ACC112 (cell line): ENCODE data around the gene RAB31.
"Not testable (repeated sequence)": the region's sequence is repeated elsewhere in the genome, so short reads cannot be mapped to it uniquely, and the experiment has no call there.

Source experiments
- H2AFZ ChIP-seq: fragments of 200-600 bp; sonication (generic); one replicate; pipeline ENCODE4 v1.6.0; 2017; ENCODE audit warnings: antibody characterized with exemption, low read length; ENCODE audit not compliant: unreplicated experiment
- H3K27ac ChIP-seq: fragments of 200-600 bp; sonication (generic); 2 replicates; pipeline ENCODE4 v1.5.1; 2014; ENCODE audit warnings: low read depth, mild to moderate bottlenecking, antibody characterized with exemption, low read length, moderate library complexity
- H3K27me3 ChIP-seq: fragments of 200-600 bp; sonication (generic); 2 replicates; pipeline ENCODE4 v1.6.1; 2014; ENCODE audit warnings: mild to moderate bottlenecking, antibody characterized with exemption, low read length, moderate library complexity, mixed read lengths; ENCODE audit not compliant: insufficient read depth
- H3K36me3 ChIP-seq: fragments of 200-600 bp; sonication (generic); 2 replicates; pipeline ENCODE4 v1.6.1; 2016; ENCODE audit warnings: mild to moderate bottlenecking, antibody characterized with exemption, low read length, moderate library complexity, mixed read lengths; ENCODE audit not compliant: insufficient read depth
- H3K4me1 ChIP-seq: fragments of 200-600 bp; sonication (generic); one replicate; pipeline ENCODE4 v1.6.1; 2016; ENCODE audit warnings: low read length, mixed read lengths; ENCODE audit not compliant: insufficient read depth, unreplicated experiment, control insufficient read depth
- H3K4me3 ChIP-seq: fragments of 200-600 bp; sonication (generic); 2 replicates; pipeline ENCODE4 v1.5.1; 2014; ENCODE audit warnings: mild to moderate bottlenecking, low read depth, low read length
- H3K79me2 ChIP-seq: fragments of 200-600 bp; sonication (generic); one replicate; pipeline ENCODE4 v1.6.0; 2016; ENCODE audit warnings: low read length; ENCODE audit not compliant: control insufficient read depth, unreplicated experiment, insufficient read depth

Gene RAB31

GRCh38 chr18:9708057-9708433 lies at the start of gene RAB31:
RAB31 (plus strand) TSS chr18:9708301; CDS start chr18:9708406, 105 bp downstream.
- Histone ChIP-seq H3K27me3 (no peaks in the 10 kb centered on the region), H3K36me3 (0 out of 2 replicates have a peak, but pooled peaks cover 3% of the 10 kb centered on the region), H2AFZ (peak within 1 kb of the TSS; percentile 99), H3K4me1 (peaks cover 46% of the 10 kb centered on the region), H3K4me3 (peak within 1 kb of the TSS; percentile 95), H3K79me2 (peaks cover 47% of the 10 kb centered on the region), H3K27ac (peak within 1 kb of the TSS; percentile 89)

GRCh38 chr18:9659499-9660375 lies 48.4 kb upstream of the RAB31 start:
- no peak overlapping the region for H2AFZ ChIP-seq
- H3K27ac ChIP-seq = no peak overlapping the region

DNA sequence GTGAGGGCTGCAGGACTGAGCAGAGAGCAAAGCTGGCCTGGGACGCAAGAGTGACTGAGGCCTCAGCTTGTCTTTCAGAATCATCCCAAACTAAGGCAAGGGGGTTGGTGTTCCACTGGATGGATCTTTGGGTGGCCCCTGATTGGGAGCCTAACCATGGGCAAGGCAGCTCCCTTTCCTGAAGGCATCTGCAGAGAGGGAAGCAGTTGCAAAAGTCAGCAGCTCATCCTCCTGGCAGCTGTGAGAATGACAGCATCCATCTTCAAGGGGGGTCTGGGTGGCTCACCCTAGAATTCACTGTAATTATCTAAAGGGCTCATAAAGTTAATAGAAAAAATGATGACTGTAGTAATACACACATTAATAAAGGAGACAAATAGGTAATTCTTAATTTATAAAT lies 46.5 kb upstream of the RAB31 start:
- Histone ChIP-seq H3K27ac (no peak overlapping the region), H3K4me3 (no peak overlapping the region), H3K79me2 (no peaks in the 10 kb centered on the region), H2AFZ (peak overlapping the region; percentile 42), H3K27me3 (no peaks in the 10 kb centered on the region), H3K36me3 (no peaks in the 10 kb centered on the region), H3K4me1 (peaks cover 7% of the 10 kb centered on the region)

More at GRCh38 chr18:9659499-9660375, 48.4 kb upstream of the RAB31 start:
- H3K36me3 ChIP-seq = no peaks in the 10 kb centered on the region
- H3K4me3 ChIP-seq = no peak overlapping the region
- peaks cover 7% of the 10 kb centered on the region for H3K4me1 ChIP-seq
- no peaks in the 10 kb centered on the region for H3K27me3 ChIP-seq
- H3K79me2 ChIP-seq = no peaks in the 10 kb centered on the region

- peaks cover 7% of the 10 kb centered on the region for H3K4me1 ChIP-seq
- H3K79me2 ChIP-seq = no peaks in the 10 kb centered on the region
- no peak overlapping the region for H3K27ac ChIP-seq
- H3K36me3 ChIP-seq = no peaks in the 10 kb centered on the region
- no peak overlapping the region for H3K4me3 ChIP-seq
- H3K27me3 ChIP-seq = no peaks in the 10 kb centered on the region
- no peak overlapping the region for H2AFZ ChIP-seq
These were observed 44.7 kb upstream of the RAB31 start for GRCh38 chr18:9663377-9663776.

- H3K36me3 ChIP-seq = no peaks in the 10 kb centered on the region
- H2AFZ ChIP-seq = no peak overlapping the region
- H3K79me2 ChIP-seq = no peaks in the 10 kb centered on the region
- H3K27me3 ChIP-seq = no peaks in the 10 kb centered on the region
- H3K27ac ChIP-seq = no peak overlapping the region
- peaks cover 7% of the 10 kb centered on the region for H3K4me1 ChIP-seq
- H3K4me3 ChIP-seq = no peak overlapping the region
These were observed 42.8 kb upstream of the RAB31 start for GRCh38 chr18:9665314-9665713.

DNA sequence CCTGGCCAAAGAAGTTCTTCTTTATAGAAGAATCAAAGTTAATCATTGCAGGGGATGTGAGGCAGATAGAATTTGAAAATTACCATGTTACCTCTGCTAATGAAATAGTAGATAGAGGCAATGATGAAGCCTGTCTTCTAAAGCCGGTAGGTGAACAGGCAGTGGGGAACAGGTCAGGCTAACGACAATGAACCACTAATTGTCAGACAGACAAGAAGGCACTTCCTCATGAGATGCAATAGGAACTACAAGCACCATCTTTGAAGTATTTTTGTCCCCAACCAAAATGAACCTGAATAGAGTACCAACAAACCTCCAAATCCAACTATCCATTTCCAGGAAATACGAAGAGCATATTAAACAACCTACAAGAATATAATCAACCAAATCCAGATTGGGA lies 41.6 kb upstream of the RAB31 start:
- H3K4me1 ChIP-seq = peaks cover 7% of the 10 kb centered on the region
- H3K79me2 ChIP-seq = no peaks in the 10 kb centered on the region
- no peaks in the 10 kb centered on the region for H3K36me3 ChIP-seq
- H3K4me3 ChIP-seq = no peak overlapping the region
- H3K27me3 ChIP-seq = no peaks in the 10 kb centered on the region
- H3K27ac ChIP-seq = no peak overlapping the region
- H2AFZ ChIP-seq = no peak overlapping the region

DNA sequence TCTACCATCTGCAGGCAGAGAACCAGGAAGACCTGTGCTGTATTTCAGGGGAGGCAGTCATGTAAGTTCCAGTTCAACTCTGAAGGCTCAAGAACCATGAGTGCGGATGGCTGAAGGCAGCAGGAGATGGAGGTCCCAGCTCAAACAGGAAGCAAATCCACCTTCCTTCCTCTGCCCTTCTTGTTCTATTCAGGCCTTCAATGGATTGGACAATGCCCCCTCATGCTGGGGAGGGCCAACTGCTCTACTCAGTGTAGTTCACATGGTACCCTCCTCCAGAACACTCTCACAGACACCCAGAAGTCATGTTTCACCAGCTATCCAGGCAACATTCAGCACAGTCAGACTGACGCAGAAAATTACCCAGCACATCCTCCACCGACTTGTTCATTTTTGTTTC lies 39.1 kb upstream of the RAB31 start:
- H2AFZ ChIP-seq = no peak overlapping the region
- no peak overlapping the region for H3K4me3 ChIP-seq
- no peaks in the 10 kb centered on the region for H3K27me3 ChIP-seq
- H3K4me1 ChIP-seq = peaks cover 8% of the 10 kb centered on the region
- no peak overlapping the region for H3K27ac ChIP-seq
- H3K36me3 ChIP-seq = no peaks in the 10 kb centered on the region
- no peaks in the 10 kb centered on the region for H3K79me2 ChIP-seq

DNA sequence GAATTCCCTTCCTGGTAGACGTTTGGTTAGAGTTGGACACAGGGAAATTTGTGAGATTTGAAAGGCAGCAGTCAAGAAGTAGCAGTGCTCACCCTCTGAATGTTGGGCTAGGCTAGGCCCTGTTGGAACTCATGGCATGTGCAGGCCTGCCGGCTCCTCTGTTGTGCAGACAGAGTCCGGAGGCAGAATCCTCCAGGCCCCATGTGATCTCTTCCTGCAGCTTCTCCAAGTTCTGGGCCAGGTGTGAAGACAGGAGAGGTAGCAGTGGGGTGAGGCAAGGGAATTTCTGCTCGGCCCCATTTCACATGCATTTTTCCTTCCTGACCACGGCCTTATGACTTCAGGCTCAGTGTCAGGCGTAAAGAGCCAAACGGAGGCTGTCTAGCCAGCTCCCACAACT lies 36.9 kb upstream of the RAB31 start:
- no peaks in the 10 kb centered on the region for H3K36me3 ChIP-seq
- H2AFZ ChIP-seq = no peak overlapping the region
- H3K4me3 ChIP-seq = no peak overlapping the region

DNA sequence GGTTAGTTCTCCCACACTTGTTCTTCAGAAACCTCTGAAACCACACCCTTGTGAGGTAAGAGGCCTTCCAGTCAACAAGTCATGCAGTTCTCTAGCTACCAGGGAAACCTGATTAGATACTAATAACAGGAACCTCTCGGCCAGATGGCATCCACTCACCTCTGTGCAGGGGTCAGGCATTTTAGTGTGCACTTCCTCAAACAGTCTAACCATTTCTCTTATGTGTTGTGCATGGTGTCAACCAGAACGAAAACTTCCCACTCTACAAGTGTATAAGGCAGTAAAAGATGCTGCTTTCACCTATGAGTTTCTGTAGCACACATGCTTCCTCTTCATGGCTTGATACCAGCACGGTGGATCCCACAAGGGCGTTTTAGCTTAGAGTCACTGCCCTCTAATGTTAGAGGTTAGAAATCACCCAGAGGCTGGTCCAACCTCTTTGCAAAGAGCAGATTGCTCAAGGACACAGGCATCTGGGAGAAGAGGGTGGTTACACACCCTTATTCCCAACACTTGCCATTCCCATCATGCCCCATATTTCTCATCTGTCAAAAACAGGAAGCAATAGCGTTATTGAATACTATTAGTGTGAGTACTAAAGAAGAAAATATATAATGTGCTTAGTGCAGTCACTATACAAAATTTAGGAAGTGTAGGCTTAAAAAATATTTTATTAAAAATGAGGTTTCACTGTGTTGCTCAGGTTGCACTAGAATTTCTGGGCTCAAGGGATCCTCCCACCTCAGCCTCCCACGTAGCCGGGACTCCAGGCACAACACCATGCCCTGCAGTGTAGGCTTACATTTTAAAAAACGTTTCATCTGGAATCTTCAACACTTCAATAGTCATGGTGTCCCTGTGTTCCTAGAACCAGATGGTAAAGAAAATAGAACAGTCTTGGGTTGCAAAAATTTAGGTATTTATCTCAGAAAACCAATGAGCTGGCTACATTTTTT lies 34.5 kb upstream of the RAB31 start:
- peaks cover 14% of the 10 kb centered on the region for H3K4me1 ChIP-seq
- no peaks in the 10 kb centered on the region for H3K36me3 ChIP-seq
- no peak overlapping the region for H3K27ac ChIP-seq
- H3K79me2 ChIP-seq = no peaks in the 10 kb centered on the region
- H3K27me3 ChIP-seq = no peaks in the 10 kb centered on the region
- H3K4me3 ChIP-seq = no peak overlapping the region
- H2AFZ ChIP-seq = no peak overlapping the region

More for the DNA sequence above, 36.9 kb upstream of the RAB31 start:
- no peak overlapping the region for H3K27ac ChIP-seq
- H3K79me2 ChIP-seq = no peaks in the 10 kb centered on the region
- peaks cover 14% of the 10 kb centered on the region for H3K4me1 ChIP-seq
- no peaks in the 10 kb centered on the region for H3K27me3 ChIP-seq

DNA sequence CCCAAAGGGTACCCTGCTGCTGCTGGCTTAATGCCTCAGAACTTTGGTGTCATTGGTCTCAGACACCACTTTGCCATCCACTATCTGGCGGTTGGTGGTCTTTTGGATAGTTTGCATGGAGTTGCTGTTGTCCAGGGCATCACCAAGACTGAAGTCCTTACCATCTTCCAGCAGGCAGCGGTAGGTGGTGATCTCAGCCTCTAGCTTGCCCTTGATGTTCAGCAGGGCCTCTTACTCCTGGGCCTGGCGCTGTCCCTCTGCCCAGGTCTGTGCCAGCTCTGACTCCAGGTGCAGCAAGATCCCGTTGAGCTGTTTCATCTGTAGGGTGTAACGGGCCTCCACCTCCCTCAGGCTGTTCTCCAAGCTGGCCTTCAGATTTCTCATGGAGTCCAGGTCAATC lies 29.9 kb upstream of the RAB31 start:
- not testable (repeated sequence) for H3K36me3 ChIP-seq, H3K27me3 ChIP-seq, H3K27ac ChIP-seq, H2AFZ ChIP-seq, H3K79me2 ChIP-seq, H3K4me3 ChIP-seq
- peaks cover 12% of the 10 kb centered on the region for H3K4me1 ChIP-seq
